Upper lobe of left lung (tissue), 4 donors: ENCODE data around the gene RSPH9.
"Not testable (repeated sequence)": the region's sequence is repeated elsewhere in the genome, so short reads cannot be mapped to it uniquely, and the experiment has no call there.

Experiments used
- CTCF ChIP-seq, 6 experiments: fragments of 450-650 bp in 4 of 6; fragments of 200-600 bp in 2 of 6; sonication (generic) in 2 of 6; IDR thresholded peaks; one replicate each; pipeline ENCODE4 v1.5.1; 2016 to 2019; ENCODE audit warnings: antibody characterized with exemption in 6 of 6
- POLR2A ChIP-seq, 4 donors: fragments of 450-650 bp; IDR thresholded peaks; one replicate each; pipeline ENCODE4 v1.5.1; 2016 to 2017; ENCODE audit warnings: antibody characterized with exemption in 4 of 4, mild to moderate bottlenecking in 2 of 4
- POLR2AphosphoS5 ChIP-seq, 2 donors: sonication (generic); formaldehyde crosslinking; IDR thresholded peaks; one replicate each; pipeline ENCODE4 v1.5.1; 2017; ENCODE audit warnings: antibody characterized with exemption in 2 of 2

GRCh38 chr6:43652822-43653221 is 8.0 kb downstream of the RSPH9 start:
- TF ChIP-seq CTCF, POLR2A, POLR2AphosphoS5 (IDR thresholded peaks at IDR 0.05): not testable (repeated sequence)
